Adrenal gland (tissue), 5 donors: ENCODE measurements around the gene TEAD1.

Source experiments
- POLR2A ChIP-seq, 2 donors: fragments of 450-650 bp; IDR thresholded peaks; one replicate each; pipeline ENCODE4 v1.6.1; 2017; ENCODE audit warnings: antibody characterized with exemption in 2 of 2, mild to moderate bottlenecking in 2 of 2, moderate library complexity in 1 of 2
- TF ChIP-seq, protein P1 (sequence below), 6 experiments: fragments of 450-650 bp in 4 of 6; fragments of 200-600 bp in 2 of 6; sonication (generic) in 1 of 6; IDR thresholded peaks; 1 replicate in 5 of 6; 2 replicates in 1 of 6; pipeline versions ENCODE4 v1.5.1 to v1.8.0; 2016 to 2021; ENCODE audit warnings: antibody characterized with exemption in 6 of 6, mild to moderate bottlenecking in 2 of 6, moderate library complexity in 1 of 6
- donor health status: DM: no; HTN: no; CAD: no.

DNA sequence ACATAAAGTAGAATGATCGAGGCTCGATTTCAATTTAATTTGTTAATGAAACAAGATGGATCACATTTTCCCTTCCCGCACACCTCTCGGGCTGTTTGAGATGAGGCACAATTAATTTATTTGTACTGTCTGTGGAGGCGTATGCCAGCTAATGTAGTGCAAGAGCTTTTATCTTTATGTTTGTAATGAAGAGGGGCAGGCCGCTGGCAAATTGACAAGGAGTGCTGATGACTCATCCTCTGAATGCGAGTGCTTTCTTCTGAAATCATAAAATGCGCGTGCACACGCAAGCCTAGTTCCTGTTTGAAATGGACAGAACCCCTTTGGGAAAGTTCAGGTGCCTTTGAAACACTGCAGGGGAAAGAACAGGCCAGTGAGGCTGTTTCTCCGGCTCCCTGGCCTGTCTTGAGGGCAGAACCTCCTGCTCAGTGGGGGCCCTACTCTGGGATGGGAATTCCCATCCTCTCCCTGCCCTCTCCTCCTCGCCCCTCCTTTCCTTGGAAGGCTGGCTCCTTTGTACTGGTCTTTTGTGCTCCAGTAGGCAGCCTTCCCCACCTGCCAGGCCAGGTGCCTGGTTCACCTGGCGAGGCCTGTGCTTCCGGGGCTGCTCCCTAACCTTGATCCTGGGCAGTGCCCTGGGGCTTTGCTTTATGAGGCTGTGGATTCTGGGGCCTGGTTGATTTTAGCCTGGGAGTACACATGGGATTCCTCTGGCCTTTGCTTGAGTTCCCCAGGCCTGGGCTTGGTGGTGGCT lies 50.3 kb downstream of the TEAD1 start:
- TF ChIP-seq, protein P1, sequence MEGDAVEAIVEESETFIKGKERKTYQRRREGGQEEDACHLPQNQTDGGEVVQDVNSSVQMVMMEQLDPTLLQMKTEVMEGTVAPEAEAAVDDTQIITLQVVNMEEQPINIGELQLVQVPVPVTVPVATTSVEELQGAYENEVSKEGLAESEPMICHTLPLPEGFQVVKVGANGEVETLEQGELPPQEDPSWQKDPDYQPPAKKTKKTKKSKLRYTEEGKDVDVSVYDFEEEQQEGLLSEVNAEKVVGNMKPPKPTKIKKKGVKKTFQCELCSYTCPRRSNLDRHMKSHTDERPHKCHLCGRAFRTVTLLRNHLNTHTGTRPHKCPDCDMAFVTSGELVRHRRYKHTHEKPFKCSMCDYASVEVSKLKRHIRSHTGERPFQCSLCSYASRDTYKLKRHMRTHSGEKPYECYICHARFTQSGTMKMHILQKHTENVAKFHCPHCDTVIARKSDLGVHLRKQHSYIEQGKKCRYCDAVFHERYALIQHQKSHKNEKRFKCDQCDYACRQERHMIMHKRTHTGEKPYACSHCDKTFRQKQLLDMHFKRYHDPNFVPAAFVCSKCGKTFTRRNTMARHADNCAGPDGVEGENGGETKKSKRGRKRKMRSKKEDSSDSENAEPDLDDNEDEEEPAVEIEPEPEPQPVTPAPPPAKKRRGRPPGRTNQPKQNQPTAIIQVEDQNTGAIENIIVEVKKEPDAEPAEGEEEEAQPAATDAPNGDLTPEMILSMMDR (IDR thresholded peaks at IDR 0.05), result no peak
- TF ChIP-seq POLR2A (IDR thresholded peaks at IDR 0.05), result no peak
